Muscle layer of duodenum (tissue), 2 donors: ENCODE data around the gene RAB40C.
A peak's percentile ranks its signal among the peaks of the same experiment; 100 is the strongest.

ENCODE experiments used
- H3K27ac ChIP-seq: one replicate; pipeline ENCODE4 v1.7.0; 2013; ENCODE audit warnings: mild to moderate bottlenecking, low read length
- H3K27me3 ChIP-seq: one replicate; pipeline ENCODE4 v1.7.0; 2013; ENCODE audit warnings: low read depth, mild to moderate bottlenecking, control low read depth, low read length
- H3K36me3 ChIP-seq, 2 donors: one replicate each; pipeline ENCODE4 v1.7.0; 2013; ENCODE audit warnings: low read length in 2 of 2, control low read depth in 1 of 2, mild to moderate bottlenecking in 1 of 2; ENCODE audit not compliant: insufficient read depth in 2 of 2, control insufficient read depth in 1 of 2
- H3K4me1 ChIP-seq, 2 donors: one replicate each; pipeline ENCODE4 v1.7.0; 2013; ENCODE audit warnings: low read length in 2 of 2, mild to moderate bottlenecking in 2 of 2, control low read depth in 1 of 2, moderate library complexity in 1 of 2; ENCODE audit not compliant: insufficient read depth in 2 of 2, control insufficient read depth in 1 of 2
- H3K4me3 ChIP-seq, 2 donors: one replicate each; pipeline ENCODE4 v1.7.0; 2013; ENCODE audit warnings: low read length in 2 of 2, low read depth in 1 of 2, mild to moderate bottlenecking in 1 of 2
- H3K9me3 ChIP-seq, 2 donors: one replicate each; pipeline ENCODE4 v1.7.0; 2013; ENCODE audit warnings: low read length in 2 of 2, control low read depth in 1 of 2, mild to moderate bottlenecking in 1 of 2; ENCODE audit not compliant: control insufficient read depth in 1 of 2
- donor health status: healthy.

Gene RAB40C

GRCh38 chr16:631808-632358 is 42.0 kb downstream of the RAB40C start:
- no peak overlapping the region for H3K27ac ChIP-seq
- H3K36me3 ChIP-seq = peaks cover 0 to 33% of the 10 kb centered on the region in 2 donors
- H3K4me3 ChIP-seq = no peak overlapping the region
- H3K4me1 ChIP-seq = peaks cover 0 to 37% of the 10 kb centered on the region in 2 donors
- no peaks in the 10 kb centered on the region for H3K9me3 ChIP-seq
- no peaks in the 10 kb centered on the region for H3K27me3 ChIP-seq

GRCh38 chr16:632486-633335 is 42.8 kb downstream of the RAB40C start:
- Histone ChIP-seq H3K4me3 (no peak overlapping the region), H3K4me1 (peaks cover 0 to 43% of the 10 kb centered on the region in 2 donors), H3K36me3 (peaks cover 0 to 27% of the 10 kb centered on the region in 2 donors), H3K27me3 (no peaks in the 10 kb centered on the region), H3K9me3 (no peaks in the 10 kb centered on the region), H3K27ac (no peak overlapping the region)

- H3K27ac ChIP-seq = no peak overlapping the region
- H3K36me3 ChIP-seq = peaks cover 0 to 20% of the 10 kb centered on the region in 2 donors
- no peaks in the 10 kb centered on the region for H3K27me3 ChIP-seq
- H3K4me1 ChIP-seq = peaks cover 0 to 48% of the 10 kb centered on the region in 2 donors
- no peaks in the 10 kb centered on the region for H3K9me3 ChIP-seq
- H3K4me3 ChIP-seq = no peak overlapping the region
Observed at GRCh38 chr16:633336-634050, 43.6 kb downstream of the RAB40C start.

DNA sequence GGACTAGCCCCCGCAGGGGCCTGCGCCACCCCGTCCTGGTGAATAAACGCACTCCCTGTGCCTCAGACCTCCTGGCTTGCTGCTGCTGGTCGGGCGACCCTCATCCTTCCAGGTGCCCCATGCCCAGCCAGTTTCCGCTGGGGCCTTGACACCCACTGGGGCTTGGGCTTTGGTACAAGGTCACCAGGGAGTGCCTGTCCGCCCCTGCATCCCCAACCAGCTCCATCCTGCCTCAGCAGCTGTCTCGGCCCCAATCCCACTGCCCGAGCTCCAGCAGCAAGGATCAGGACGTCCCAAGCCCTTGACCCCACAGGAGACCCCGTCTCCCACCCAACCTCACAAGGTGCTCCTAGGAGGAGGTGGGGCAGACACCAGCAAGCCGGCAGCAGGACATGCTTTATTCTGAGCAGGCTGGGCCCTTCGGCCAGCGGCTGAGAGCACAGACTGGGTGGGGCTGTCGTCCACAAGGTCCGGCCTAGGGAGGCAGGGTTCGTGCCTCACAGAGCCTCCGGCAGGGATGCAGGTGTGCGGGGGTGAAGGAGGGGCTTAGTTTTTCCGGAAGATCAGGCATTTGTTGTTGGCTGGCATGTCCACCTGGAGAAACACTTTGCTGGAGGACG is 44.3 kb downstream of the RAB40C start:
- Histone ChIP-seq H3K9me3 (no peaks in the 10 kb centered on the region), H3K36me3 (peaks cover 0 to 16% of the 10 kb centered on the region in 2 donors), H3K4me1 (peaks cover 0 to 48% of the 10 kb centered on the region in 2 donors), H3K27ac (no peak overlapping the region), H3K27me3 (no peaks in the 10 kb centered on the region), H3K4me3 (no peak overlapping the region)

DNA sequence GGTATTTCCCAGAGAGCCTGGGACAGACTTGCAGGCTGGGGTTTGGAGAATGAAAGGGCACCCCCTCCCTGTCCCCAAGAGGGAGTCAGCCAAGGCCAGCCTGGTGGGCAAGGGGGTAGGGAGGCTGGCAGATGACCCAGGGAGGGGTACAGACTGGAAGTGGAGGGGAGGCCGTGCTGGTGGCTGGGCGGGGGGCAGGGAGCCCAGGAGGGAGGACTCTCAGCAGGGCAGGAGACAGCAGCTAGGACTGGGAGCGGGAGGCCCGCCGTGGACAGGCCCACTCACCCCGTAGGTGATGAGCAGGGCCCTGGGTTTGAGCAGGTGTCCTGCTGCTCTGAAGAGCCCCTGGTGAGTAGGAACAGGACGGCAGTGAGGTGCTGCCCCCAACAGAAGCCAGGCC is 45.1 kb downstream of the RAB40C start:
- Histone ChIP-seq H3K4me3 (peak overlapping the region in 1 of 2 donors; percentile 97), H3K9me3 (no peaks in the 10 kb centered on the region), H3K36me3 (peaks cover 0 to 16% of the 10 kb centered on the region in 2 donors), H3K4me1 (peaks cover 0 to 43% of the 10 kb centered on the region in 2 donors), H3K27me3 (no peaks in the 10 kb centered on the region), H3K27ac (no peak overlapping the region)

- Histone ChIP-seq H3K36me3 (peaks cover 0 to 16% of the 10 kb centered on the region in 2 donors), H3K9me3 (no peaks in the 10 kb centered on the region), H3K27ac (no peak overlapping the region), H3K4me1 (peaks cover 0 to 36% of the 10 kb centered on the region in 2 donors), H3K27me3 (no peaks in the 10 kb centered on the region), H3K4me3 (peak overlapping the region; percentile 74 to 97)
Observed at GRCh38 chr16:635573-636205, 45.8 kb downstream of the RAB40C start.

- Histone ChIP-seq H3K4me3 (peak within 1 kb of the TSS; percentile 74 to 97), H3K27ac (peak within 1 kb of the TSS; percentile 92), H3K9me3 (no peaks in the 10 kb centered on the region), H3K4me1 (peaks cover 0 to 36% of the 10 kb centered on the region in 2 donors), H3K36me3 (peaks cover 0 to 16% of the 10 kb centered on the region in 2 donors), H3K27me3 (no peaks in the 10 kb centered on the region)
Observed at GRCh38 chr16:636206-637080, 46.6 kb downstream of the RAB40C start, which contains the start of gene METTL26. Gene METTL26, minus strand, starts transcription at chr16:636305. Its CDS starts 15 bp downstream, at chr16:636290.

GRCh38 chr16:637081-638018 is 47.5 kb downstream of the RAB40C start:
- Histone ChIP-seq H3K27me3 (no peaks in the 10 kb centered on the region), H3K4me1 (peaks cover 0 to 36% of the 10 kb centered on the region in 2 donors), H3K27ac (peak overlapping the region; percentile 92), H3K9me3 (no peaks in the 10 kb centered on the region), H3K36me3 (peaks cover 0 to 16% of the 10 kb centered on the region in 2 donors), H3K4me3 (peak overlapping the region; percentile 74 to 97)

GRCh38 chr16:638034-638543 is 48.2 kb downstream of the RAB40C start:
- H3K9me3 ChIP-seq = no peaks in the 10 kb centered on the region
- H3K27me3 ChIP-seq = no peaks in the 10 kb centered on the region
- H3K4me1 ChIP-seq = peaks cover 0 to 43% of the 10 kb centered on the region in 2 donors
- no peak overlapping the region for H3K27ac ChIP-seq
- peak overlapping the region in 1 of 2 donors; percentile 97 for H3K4me3 ChIP-seq
- H3K36me3 ChIP-seq = peaks cover 0 to 12% of the 10 kb centered on the region in 2 donors
